ENCODE data around the gene TRAF1. TPM values are rescaled to one million over a fixed set of nuclear protein-coding genes. Genes with fewer than 3 reads are reported as not detected.
"Not testable (repeated sequence)": the region's sequence is repeated elsewhere in the genome, so short reads cannot be mapped to it uniquely, and the experiment has no call there.

TRAF1 gene
- 7.1 and 7.8 TPM in 2 replicates for total RNA-seq
- long read RNA-seq, full-length matches to known transcripts: 2 of 21 reads
- long read RNA-seq, partial matches to known transcripts: 12 of 21 reads
- long read RNA-seq, other reads (novel, unspliced or antisense): 7 of 21 reads

- no peak for TF ChIP-seq CTCF (IDR thresholded peaks at IDR 0.05)
- Mint-ChIP-seq H3K36me3 (ENCODE audit: unreplicated experiment) (no peaks in the 10 kb centered on the region), H3K9me3 (ENCODE audit: unreplicated experiment) (no peaks in the 10 kb centered on the region), H3K4me3 (ENCODE audit: unreplicated experiment) (peak within 1 kb of the TSS; percentile 32), H3K27ac (ENCODE audit: unreplicated experiment) (peak within 1 kb of the TSS; percentile 99), H3K4me1 (ENCODE audit: unreplicated experiment) (peaks cover 80% of the 10 kb centered on the region), H3K27me3 (ENCODE audit: unreplicated experiment) (no peaks in the 10 kb centered on the region)
- DNase-seq (ENCODE audit: extremely low spot score, unreplicated experiment): no peak
Measured at GRCh38 chr9:120926397-120926928, at the start of gene TRAF1. Gene TRAF1, minus strand, starts transcription at chr9:120926796. Its CDS starts 721 bp downstream, at chr9:120926075.

GRCh38 chr9:120974921-120975320, 48.3 kb upstream of the TRAF1 start:
- DNase-seq (ENCODE audit: extremely low spot score, unreplicated experiment): no peak
- H3K36me3 Mint-ChIP-seq (ENCODE audit: unreplicated experiment): peaks cover 5% of the 10 kb centered on the region
- no peak overlapping the region for H3K27ac Mint-ChIP-seq (ENCODE audit: unreplicated experiment)
- no peaks in the 10 kb centered on the region for H3K9me3 Mint-ChIP-seq (ENCODE audit: unreplicated experiment)
- H3K4me3 Mint-ChIP-seq (ENCODE audit: unreplicated experiment): no peak overlapping the region
- no peak for TF ChIP-seq CTCF (IDR thresholded peaks at IDR 0.05)
- H3K4me1 Mint-ChIP-seq (ENCODE audit: unreplicated experiment): peaks cover 4% of the 10 kb centered on the region
- H3K27me3 Mint-ChIP-seq (ENCODE audit: unreplicated experiment): no peaks in the 10 kb centered on the region

GRCh38 chr9:120974181-120974580, 47.6 kb upstream of the TRAF1 start:
- Mint-ChIP-seq H3K9me3 (ENCODE audit: unreplicated experiment) (no peaks in the 10 kb centered on the region), H3K27ac (ENCODE audit: unreplicated experiment) (no peak overlapping the region), H3K4me3 (ENCODE audit: unreplicated experiment) (no peak overlapping the region), H3K27me3 (ENCODE audit: unreplicated experiment) (no peaks in the 10 kb centered on the region), H3K4me1 (ENCODE audit: unreplicated experiment) (peaks cover 4% of the 10 kb centered on the region), H3K36me3 (ENCODE audit: unreplicated experiment) (peaks cover 5% of the 10 kb centered on the region)
- DNase-seq (ENCODE audit: extremely low spot score, unreplicated experiment): no peak
- no peak for TF ChIP-seq CTCF (IDR thresholded peaks at IDR 0.05)

- TF ChIP-seq CTCF (IDR thresholded peaks at IDR 0.05): no peak
- DNase-seq (ENCODE audit: extremely low spot score, unreplicated experiment): no peak
- Mint-ChIP-seq H3K9me3 (ENCODE audit: unreplicated experiment) (no peaks in the 10 kb centered on the region), H3K27ac (ENCODE audit: unreplicated experiment) (no peak overlapping the region), H3K36me3 (ENCODE audit: unreplicated experiment) (peaks cover 5% of the 10 kb centered on the region), H3K4me1 (ENCODE audit: unreplicated experiment) (peaks cover 4% of the 10 kb centered on the region), H3K27me3 (ENCODE audit: unreplicated experiment) (no peaks in the 10 kb centered on the region), H3K4me3 (ENCODE audit: unreplicated experiment) (no peak overlapping the region)
Measured at GRCh38 chr9:120971938-120972337, 45.3 kb upstream of the TRAF1 start.

- H3K9me3 Mint-ChIP-seq (ENCODE audit: unreplicated experiment); H3K4me1 Mint-ChIP-seq (ENCODE audit: unreplicated experiment); H3K27me3 Mint-ChIP-seq (ENCODE audit: unreplicated experiment); H3K27ac Mint-ChIP-seq (ENCODE audit: unreplicated experiment); H3K36me3 Mint-ChIP-seq (ENCODE audit: unreplicated experiment); DNase-seq (ENCODE audit: extremely low spot score, unreplicated experiment); H3K4me3 Mint-ChIP-seq (ENCODE audit: unreplicated experiment): not testable (repeated sequence)
Measured at GRCh38 chr9:120971471-120971870, 44.9 kb upstream of the TRAF1 start.

Data from osteocyte (in vitro differentiated cells).